K562 (cell line): Measurements from ENCODE around the gene ANKRD11. TPM values are rescaled to one million over a fixed set of nuclear protein-coding genes. Genes with fewer than 3 reads are reported as not detected.

Source experiments
- HNRNPUL1 ChIP-seq: fragments of 200-400 bp; formaldehyde crosslinking; IDR thresholded peaks from 2 replicates; pipeline ENCODE4 v1.6.1; 2017; ENCODE audit warnings: low read length
- polyA plus RNA-seq, 8 experiments: library from polyadenylated mRNA; depleted of rRNA in 4 of 8; stranded (reverse) in 5 of 8; unstranded in 3 of 8; fragments of >200 nt; fragmentation: Nextera tagmentation in 2 of 8; fragmentation: Illumina TruSeq in 1 of 8; extraction: Ambion mirVana in 2 of 8; extraction: Trizol in 1 of 8; gene quantifications; 2 replicates each; pipeline versions ENCODE4 v1.2.1 to v1.2.3, GENCODE V29; 2011 to 2014; ENCODE audit warnings: inconsistent platforms in 1 of 8, missing spikeins in 1 of 8
- total RNA-seq, 7 experiments: library from RNA; depleted of rRNA in 6 of 7; stranded (reverse); fragments of >200 nt in 6 of 7; fragmentation: Illumina TruSeq in 2 of 7; extraction: Trizol in 2 of 7; gene quantifications; 2 replicates each; pipeline versions ENCODE4 v1.2.1 to v1.2.3, GENCODE V29; 2011 to 2021; ENCODE audit warnings: low replicate concordance in 1 of 7
- TF ChIP-seq, protein P1 (sequence below): fragments of 450-650 bp; IDR thresholded peaks from 2 replicates; pipeline ENCODE4 v1.6.1; 2016; ENCODE audit warnings: mild to moderate bottlenecking, moderate library complexity
- TF ChIP-seq, protein P2 (sequence below): IDR thresholded peaks from 2 replicates; pipeline ENCODE4 v1.6.1; 2011; ENCODE audit not compliant: insufficient read length; ENCODE audit errors: extremely low read depth

The ANKRD11 gene
- total and polyA plus RNA-seq, 9 of the 15 experiments (the other 6 are each of a cell fraction or from before 2014, with no cell fraction given), result 4.7 to 126 (median 31.7) TPM

DNA sequence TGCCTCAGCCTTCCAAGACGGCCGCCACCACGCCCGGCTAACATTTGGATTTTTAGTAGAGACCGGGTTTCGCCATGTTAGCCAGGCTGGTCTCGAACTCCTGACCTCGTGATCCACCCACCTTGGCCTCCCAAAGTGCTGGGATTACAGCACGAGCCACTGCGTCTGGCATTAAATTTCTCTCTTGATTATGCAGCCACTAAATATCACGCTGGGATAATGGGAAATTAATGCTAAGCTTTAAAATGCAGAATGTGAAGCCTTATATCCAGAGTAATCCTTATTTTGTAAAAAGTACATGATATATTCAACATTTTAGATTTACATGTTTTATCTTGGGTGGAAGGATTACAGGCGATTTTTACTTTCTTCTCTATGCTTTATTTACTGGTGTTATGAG lies 89.2 kb downstream of the ANKRD11 start (continued):
- TF ChIP-seq, protein P1, sequence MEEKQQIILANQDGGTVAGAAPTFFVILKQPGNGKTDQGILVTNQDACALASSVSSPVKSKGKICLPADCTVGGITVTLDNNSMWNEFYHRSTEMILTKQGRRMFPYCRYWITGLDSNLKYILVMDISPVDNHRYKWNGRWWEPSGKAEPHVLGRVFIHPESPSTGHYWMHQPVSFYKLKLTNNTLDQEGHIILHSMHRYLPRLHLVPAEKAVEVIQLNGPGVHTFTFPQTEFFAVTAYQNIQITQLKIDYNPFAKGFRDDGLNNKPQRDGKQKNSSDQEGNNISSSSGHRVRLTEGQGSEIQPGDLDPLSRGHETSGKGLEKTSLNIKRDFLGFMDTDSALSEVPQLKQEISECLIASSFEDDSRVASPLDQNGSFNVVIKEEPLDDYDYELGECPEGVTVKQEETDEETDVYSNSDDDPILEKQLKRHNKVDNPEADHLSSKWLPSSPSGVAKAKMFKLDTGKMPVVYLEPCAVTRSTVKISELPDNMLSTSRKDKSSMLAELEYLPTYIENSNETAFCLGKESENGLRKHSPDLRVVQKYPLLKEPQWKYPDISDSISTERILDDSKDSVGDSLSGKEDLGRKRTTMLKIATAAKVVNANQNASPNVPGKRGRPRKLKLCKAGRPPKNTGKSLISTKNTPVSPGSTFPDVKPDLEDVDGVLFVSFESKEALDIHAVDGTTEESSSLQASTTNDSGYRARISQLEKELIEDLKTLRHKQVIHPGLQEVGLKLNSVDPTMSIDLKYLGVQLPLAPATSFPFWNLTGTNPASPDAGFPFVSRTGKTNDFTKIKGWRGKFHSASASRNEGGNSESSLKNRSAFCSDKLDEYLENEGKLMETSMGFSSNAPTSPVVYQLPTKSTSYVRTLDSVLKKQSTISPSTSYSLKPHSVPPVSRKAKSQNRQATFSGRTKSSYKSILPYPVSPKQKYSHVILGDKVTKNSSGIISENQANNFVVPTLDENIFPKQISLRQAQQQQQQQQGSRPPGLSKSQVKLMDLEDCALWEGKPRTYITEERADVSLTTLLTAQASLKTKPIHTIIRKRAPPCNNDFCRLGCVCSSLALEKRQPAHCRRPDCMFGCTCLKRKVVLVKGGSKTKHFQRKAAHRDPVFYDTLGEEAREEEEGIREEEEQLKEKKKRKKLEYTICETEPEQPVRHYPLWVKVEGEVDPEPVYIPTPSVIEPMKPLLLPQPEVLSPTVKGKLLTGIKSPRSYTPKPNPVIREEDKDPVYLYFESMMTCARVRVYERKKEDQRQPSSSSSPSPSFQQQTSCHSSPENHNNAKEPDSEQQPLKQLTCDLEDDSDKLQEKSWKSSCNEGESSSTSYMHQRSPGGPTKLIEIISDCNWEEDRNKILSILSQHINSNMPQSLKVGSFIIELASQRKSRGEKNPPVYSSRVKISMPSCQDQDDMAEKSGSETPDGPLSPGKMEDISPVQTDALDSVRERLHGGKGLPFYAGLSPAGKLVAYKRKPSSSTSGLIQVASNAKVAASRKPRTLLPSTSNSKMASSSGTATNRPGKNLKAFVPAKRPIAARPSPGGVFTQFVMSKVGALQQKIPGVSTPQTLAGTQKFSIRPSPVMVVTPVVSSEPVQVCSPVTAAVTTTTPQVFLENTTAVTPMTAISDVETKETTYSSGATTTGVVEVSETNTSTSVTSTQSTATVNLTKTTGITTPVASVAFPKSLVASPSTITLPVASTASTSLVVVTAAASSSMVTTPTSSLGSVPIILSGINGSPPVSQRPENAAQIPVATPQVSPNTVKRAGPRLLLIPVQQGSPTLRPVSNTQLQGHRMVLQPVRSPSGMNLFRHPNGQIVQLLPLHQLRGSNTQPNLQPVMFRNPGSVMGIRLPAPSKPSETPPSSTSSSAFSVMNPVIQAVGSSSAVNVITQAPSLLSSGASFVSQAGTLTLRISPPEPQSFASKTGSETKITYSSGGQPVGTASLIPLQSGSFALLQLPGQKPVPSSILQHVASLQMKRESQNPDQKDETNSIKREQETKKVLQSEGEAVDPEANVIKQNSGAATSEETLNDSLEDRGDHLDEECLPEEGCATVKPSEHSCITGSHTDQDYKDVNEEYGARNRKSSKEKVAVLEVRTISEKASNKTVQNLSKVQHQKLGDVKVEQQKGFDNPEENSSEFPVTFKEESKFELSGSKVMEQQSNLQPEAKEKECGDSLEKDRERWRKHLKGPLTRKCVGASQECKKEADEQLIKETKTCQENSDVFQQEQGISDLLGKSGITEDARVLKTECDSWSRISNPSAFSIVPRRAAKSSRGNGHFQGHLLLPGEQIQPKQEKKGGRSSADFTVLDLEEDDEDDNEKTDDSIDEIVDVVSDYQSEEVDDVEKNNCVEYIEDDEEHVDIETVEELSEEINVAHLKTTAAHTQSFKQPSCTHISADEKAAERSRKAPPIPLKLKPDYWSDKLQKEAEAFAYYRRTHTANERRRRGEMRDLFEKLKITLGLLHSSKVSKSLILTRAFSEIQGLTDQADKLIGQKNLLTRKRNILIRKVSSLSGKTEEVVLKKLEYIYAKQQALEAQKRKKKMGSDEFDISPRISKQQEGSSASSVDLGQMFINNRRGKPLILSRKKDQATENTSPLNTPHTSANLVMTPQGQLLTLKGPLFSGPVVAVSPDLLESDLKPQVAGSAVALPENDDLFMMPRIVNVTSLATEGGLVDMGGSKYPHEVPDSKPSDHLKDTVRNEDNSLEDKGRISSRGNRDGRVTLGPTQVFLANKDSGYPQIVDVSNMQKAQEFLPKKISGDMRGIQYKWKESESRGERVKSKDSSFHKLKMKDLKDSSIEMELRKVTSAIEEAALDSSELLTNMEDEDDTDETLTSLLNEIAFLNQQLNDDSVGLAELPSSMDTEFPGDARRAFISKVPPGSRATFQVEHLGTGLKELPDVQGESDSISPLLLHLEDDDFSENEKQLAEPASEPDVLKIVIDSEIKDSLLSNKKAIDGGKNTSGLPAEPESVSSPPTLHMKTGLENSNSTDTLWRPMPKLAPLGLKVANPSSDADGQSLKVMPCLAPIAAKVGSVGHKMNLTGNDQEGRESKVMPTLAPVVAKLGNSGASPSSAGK, result no peak
- TF ChIP-seq, protein P2, sequence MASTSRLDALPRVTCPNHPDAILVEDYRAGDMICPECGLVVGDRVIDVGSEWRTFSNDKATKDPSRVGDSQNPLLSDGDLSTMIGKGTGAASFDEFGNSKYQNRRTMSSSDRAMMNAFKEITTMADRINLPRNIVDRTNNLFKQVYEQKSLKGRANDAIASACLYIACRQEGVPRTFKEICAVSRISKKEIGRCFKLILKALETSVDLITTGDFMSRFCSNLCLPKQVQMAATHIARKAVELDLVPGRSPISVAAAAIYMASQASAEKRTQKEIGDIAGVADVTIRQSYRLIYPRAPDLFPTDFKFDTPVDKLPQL, result no peak
- no peak for TF ChIP-seq HNRNPUL1
